ENCODE data around the gene THNSL1.
"Not testable (repeated sequence)": the region's sequence is repeated elsewhere in the genome, so short reads cannot be mapped to it uniquely, and the experiment has no call there.

The THNSL1 gene

GRCh38 chr10:24998044-24998443 lies 18.4 kb upstream of the THNSL1 start:
- no peak for DNase-seq

- DNase-seq: not testable (repeated sequence)
Measured at GRCh38 chr10:25011591-25011990, 4.8 kb upstream of the THNSL1 start.

- DNase-seq: no peak
Measured at GRCh38 chr10:25014579-25014978, 1.8 kb upstream of the THNSL1 start.

- peak; percentile 92 for DNase-seq
Measured at GRCh38 chr10:25015828-25016375, 510 bp upstream of the THNSL1 start, which contains the start of gene ENKUR. TSS of gene ENKUR (minus strand) at chr10:25016158. CDS start at chr10:25015936, 222 bp downstream.

GRCh38 chr10:25017154-25017590 lies 760 bp downstream of the THNSL1 start:
- peak; percentile 38 for DNase-seq

GRCh38 chr10:25017661-25018060 lies 1.2 kb downstream of the THNSL1 start:
- no peak for DNase-seq

- DNase-seq: no peak
Measured at GRCh38 chr10:25018703-25019102, 2.3 kb downstream of the THNSL1 start.

- no peak for DNase-seq
Measured at GRCh38 chr10:25023278-25023677, 6.9 kb downstream of the THNSL1 start.

- DNase-seq: no peak
Measured at GRCh38 chr10:25024528-25024927, 8.1 kb downstream of the THNSL1 start.

- no peak for DNase-seq
Measured at GRCh38 chr10:25026463-25026862, 10.1 kb downstream of the THNSL1 start.

- DNase-seq: no peak
Measured at GRCh38 chr10:25028711-25029110, 12.3 kb downstream of the THNSL1 start.

- no peak for DNase-seq
Measured at GRCh38 chr10:25029519-25029918, 13.1 kb downstream of the THNSL1 start.

GRCh38 chr10:25036381-25036780 lies 20.0 kb downstream of the THNSL1 start:
- no peak for DNase-seq

- no peak for DNase-seq
Measured at GRCh38 chr10:25038325-25038724, 21.9 kb downstream of the THNSL1 start.

- no peak for DNase-seq
Measured at GRCh38 chr10:25039531-25039930, 23.1 kb downstream of the THNSL1 start.

- DNase-seq: no peak
Measured at GRCh38 chr10:25046641-25047040, 30.2 kb downstream of the THNSL1 start.

GRCh38 chr10:25047088-25047487 lies 30.7 kb downstream of the THNSL1 start:
- no peak for DNase-seq

- DNase-seq: no peak
Measured at GRCh38 chr10:25047591-25048301, 31.3 kb downstream of the THNSL1 start.

- DNase-seq: no peak
Measured at GRCh38 chr10:25048450-25048849, 32.0 kb downstream of the THNSL1 start.

- DNase-seq: no peak
Measured at GRCh38 chr10:25049966-25050365, 33.6 kb downstream of the THNSL1 start.

GRCh38 chr10:25050402-25050801 lies 34.0 kb downstream of the THNSL1 start:
- no peak for DNase-seq

GRCh38 chr10:25052012-25052411 lies 35.6 kb downstream of the THNSL1 start:
- DNase-seq: no peak

GRCh38 chr10:25056726-25057125 lies 40.3 kb downstream of the THNSL1 start:
- DNase-seq: no peak

GRCh38 chr10:25057886-25058285 lies 41.5 kb downstream of the THNSL1 start:
- no peak for DNase-seq

GRCh38 chr10:25059990-25060389 lies 43.6 kb downstream of the THNSL1 start:
- DNase-seq: no peak
